Spinal cord (tissue), 10 donors: ENCODE data around the gene VWA1. TPM values are rescaled to one million over a fixed set of nuclear protein-coding genes. Genes with fewer than 3 reads are reported as not detected.
"Not testable (repeated sequence)": the region's sequence is repeated elsewhere in the genome, so short reads cannot be mapped to it uniquely, and the experiment has no call there.

Experiments
- DNase-seq, 6 donors: peaks; one replicate each; pipeline versions ENCODE4 v3.0.0 to v3.0.0-alpha.2; 2013 to 2015; ENCODE audit warnings: low spot score in 6 of 6, low read depth in 4 of 6
- H3K27ac ChIP-seq: one replicate; pipeline ENCODE4 v1.5.1; 2013; ENCODE audit warnings: low read depth, low read length, control low read depth
- H3K27me3 ChIP-seq: one replicate; pipeline ENCODE4 v1.6.1; 2013; ENCODE audit warnings: low read length; ENCODE audit not compliant: control insufficient read depth, insufficient read depth
- H3K36me3 ChIP-seq: one replicate; pipeline ENCODE4 v1.6.1; 2013; ENCODE audit warnings: low read length; ENCODE audit not compliant: control insufficient read depth, insufficient read depth
- H3K4me1 ChIP-seq: one replicate; pipeline ENCODE4 v1.6.1; 2013; ENCODE audit warnings: low read length; ENCODE audit not compliant: control insufficient read depth, insufficient read depth
- H3K4me3 ChIP-seq: one replicate; pipeline ENCODE4 v1.5.1; 2013; ENCODE audit warnings: low read depth, low read length, control low read depth
- H3K9me3 ChIP-seq: one replicate; pipeline ENCODE4 v1.6.1; 2013; ENCODE audit warnings: low read length; ENCODE audit not compliant: control insufficient read depth, insufficient read depth
- WGBS: methylation state at CpG from one replicate; pipeline ENCODE4 v1.1.5; 2013; ENCODE audit warnings: missing lambda C conversion rate; ENCODE audit not compliant: insufficient coverage; 5-methylcytosine and 5-hydroxymethylcytosine counted together
- polyA plus RNA-seq, 2 donors: library from polyadenylated mRNA; unstranded; fragments of 120-200 nt; gene quantifications; one replicate each; pipeline ENCODE4 v1.2.1, GENCODE V29; 2013; ENCODE audit not compliant: insufficient read length in 2 of 2
- total RNA-seq, 2 donors: library from RNA; depleted of rRNA in 1 of 2; stranded (reverse); fragments of 120-200 nt in 1 of 2; fragments of >200 nt in 1 of 2; gene quantifications; one replicate each; pipeline versions ENCODE4 v1.2.3 to v1.2.4, GENCODE V29; 2013 to 2014
- donor health status: healthy.

The VWA1 gene
- total and polyA plus RNA-seq, 4 donors, result 11.4 to 67.0 (median 43.8) TPM

- Histone ChIP-seq H3K9me3 (no peaks in the 10 kb centered on the region), H3K4me1 (peaks cover 47% of the 10 kb centered on the region), H3K36me3 (peaks cover 49% of the 10 kb centered on the region), H3K4me3 (no peak overlapping the region), H3K27ac (no peak overlapping the region), H3K27me3 (peaks cover 3% of the 10 kb centered on the region)
- DNase-seq, result no peak
- WGBS, result 94% methylated on average over 17 of the region's 26 CpGs
Measured at GRCh38 chr1:1440262-1441001, 4.9 kb downstream of the VWA1 start.

- 55% methylated on average over 28 of the region's 29 CpGs for WGBS
- H3K4me3 ChIP-seq, result no peak overlapping the region
- no peak overlapping the region for H3K27ac ChIP-seq
- H3K36me3 ChIP-seq, result peaks cover 49% of the 10 kb centered on the region
- H3K9me3 ChIP-seq, result no peaks in the 10 kb centered on the region
- H3K4me1 ChIP-seq, result peaks cover 42% of the 10 kb centered on the region
- DNase-seq, result no peak
- H3K27me3 ChIP-seq, result peaks cover 3% of the 10 kb centered on the region
Measured at GRCh38 chr1:1441002-1441888, 5.8 kb downstream of the VWA1 start.

GRCh38 chr1:1442069-1442770, 6.7 kb downstream of the VWA1 start:
- no peak overlapping the region for H3K27ac ChIP-seq
- no peak for DNase-seq

DNA sequence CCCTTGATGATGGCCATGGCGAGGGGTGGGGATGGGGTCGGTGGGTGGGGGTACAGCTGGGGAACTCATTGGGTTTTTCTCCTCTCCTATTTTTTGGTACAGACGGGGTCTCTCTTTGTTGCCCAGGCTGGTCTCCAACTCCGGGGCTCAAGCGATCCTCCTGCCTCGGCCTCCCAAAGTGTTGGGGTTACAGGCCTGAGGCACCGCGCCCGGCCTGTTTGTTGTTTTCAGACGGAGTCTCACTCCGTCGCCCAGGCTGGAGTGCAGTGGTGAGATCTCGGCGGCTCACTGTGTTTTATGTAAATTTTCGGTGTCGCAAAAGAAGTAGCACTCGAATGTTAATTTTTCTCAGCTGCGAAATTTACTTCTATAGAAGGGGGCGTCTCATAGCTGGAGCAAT, 11.1 kb downstream of the VWA1 start:
- H3K36me3 ChIP-seq, H3K27me3 ChIP-seq, H3K4me1 ChIP-seq, DNase-seq, H3K9me3 ChIP-seq, H3K27ac ChIP-seq, H3K4me3 ChIP-seq: not testable (repeated sequence)
- WGBS, result 92% methylated on average over 6 of the region's 19 CpGs

More at GRCh38 chr1:1442069-1442770, 6.7 kb downstream of the VWA1 start:
- 92% methylated on average over 32 of the region's 32 CpGs for WGBS
- no peaks in the 10 kb centered on the region for H3K9me3 ChIP-seq
- H3K27me3 ChIP-seq, result no peaks in the 10 kb centered on the region
- no peak overlapping the region for H3K4me3 ChIP-seq
- H3K4me1 ChIP-seq, result peaks cover 32% of the 10 kb centered on the region
- H3K36me3 ChIP-seq, result peaks cover 43% of the 10 kb centered on the region

DNA sequence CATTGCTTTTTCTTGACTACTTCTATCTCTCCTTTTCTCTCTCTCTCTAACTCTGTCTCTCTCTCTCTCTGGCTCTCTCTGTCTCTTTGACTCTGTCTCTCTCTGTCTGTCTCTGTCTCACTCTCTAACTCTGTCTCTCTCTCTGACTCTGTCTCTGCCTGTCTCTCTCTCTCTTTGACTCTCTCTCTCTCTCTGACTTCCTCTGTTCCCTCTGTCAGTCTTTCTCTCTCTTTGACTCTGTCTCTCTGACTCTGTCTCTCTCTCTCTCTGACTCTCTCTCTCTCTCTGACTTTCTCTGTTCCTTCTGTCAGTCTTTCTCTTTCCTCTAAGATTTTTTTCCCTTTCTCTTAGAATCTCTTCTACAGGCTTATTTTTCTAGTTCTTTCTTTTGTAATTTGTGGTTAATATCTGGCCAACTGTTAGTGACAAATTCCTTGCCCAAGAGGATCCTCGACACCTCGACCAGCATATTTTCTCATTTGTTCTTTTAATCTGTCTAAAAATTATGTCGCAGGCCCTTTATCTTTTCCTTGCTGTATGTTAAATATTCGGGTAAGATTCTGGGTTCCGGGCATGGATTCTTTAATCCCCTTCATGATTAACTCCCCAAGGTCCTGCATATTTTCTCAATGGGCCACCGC, 13.7 kb downstream of the VWA1 start, which contains the start of gene ATAD3C:
TSS of gene ATAD3C (plus strand) at position 591 of the 641 bp plus-strand sequence. CDS start 995 bp downstream, outside the sequence.
- no peaks in the 10 kb centered on the region for H3K36me3 ChIP-seq
- no peak for DNase-seq
- H3K4me3 ChIP-seq, result no peak within 1 kb of the TSS
- WGBS, result 83% methylated on average over 1 of the region's 6 CpGs
- H3K27me3 ChIP-seq, result no peaks in the 10 kb centered on the region
- no peaks in the 10 kb centered on the region for H3K4me1 ChIP-seq
- H3K9me3 ChIP-seq, result no peaks in the 10 kb centered on the region
- no peak within 1 kb of the TSS for H3K27ac ChIP-seq

- not testable (repeated sequence) for H3K9me3 ChIP-seq, H3K27ac ChIP-seq, H3K4me3 ChIP-seq, H3K27me3 ChIP-seq, H3K36me3 ChIP-seq, DNase-seq, H3K4me1 ChIP-seq
- WGBS, result 88% methylated on average over 20 of the region's 22 CpGs
Measured at GRCh38 chr1:1450616-1451015, 15.1 kb downstream of the VWA1 start.

GRCh38 chr1:1451696-1452364, 16.3 kb downstream of the VWA1 start:
- WGBS, result 84% methylated on average over 25 of the region's 26 CpGs
- H3K9me3 ChIP-seq, result no peaks in the 10 kb centered on the region
- DNase-seq, result no peak
- no peak overlapping the region for H3K27ac ChIP-seq
- no peaks in the 10 kb centered on the region for H3K4me1 ChIP-seq
- H3K36me3 ChIP-seq, result no peaks in the 10 kb centered on the region
- no peaks in the 10 kb centered on the region for H3K27me3 ChIP-seq
- H3K4me3 ChIP-seq, result no peak overlapping the region

DNA sequence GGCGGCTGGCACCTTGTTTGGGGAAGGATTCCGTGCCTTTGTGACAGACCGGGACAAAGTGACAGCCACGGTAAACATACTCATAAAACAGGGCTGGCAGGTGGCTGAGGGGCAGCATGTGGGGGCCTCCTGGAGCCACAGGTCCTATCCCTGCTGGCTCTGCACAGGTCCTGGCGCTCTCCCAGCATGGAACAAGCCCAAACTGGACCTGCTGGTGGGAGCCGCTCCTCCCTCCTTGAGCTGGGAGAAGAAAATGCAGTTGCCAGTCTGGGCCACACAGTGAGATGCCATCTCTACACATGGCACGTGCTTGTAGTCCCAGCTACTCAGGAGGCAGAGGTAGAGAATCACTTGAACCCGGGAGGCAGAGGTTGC, 16.9 kb downstream of the VWA1 start:
- 74% methylated on average over 4 of the region's 8 CpGs for WGBS
- DNase-seq, H3K4me3 ChIP-seq, H3K27ac ChIP-seq, H3K27me3 ChIP-seq, H3K36me3 ChIP-seq, H3K9me3 ChIP-seq, H3K4me1 ChIP-seq: not testable (repeated sequence)

DNA sequence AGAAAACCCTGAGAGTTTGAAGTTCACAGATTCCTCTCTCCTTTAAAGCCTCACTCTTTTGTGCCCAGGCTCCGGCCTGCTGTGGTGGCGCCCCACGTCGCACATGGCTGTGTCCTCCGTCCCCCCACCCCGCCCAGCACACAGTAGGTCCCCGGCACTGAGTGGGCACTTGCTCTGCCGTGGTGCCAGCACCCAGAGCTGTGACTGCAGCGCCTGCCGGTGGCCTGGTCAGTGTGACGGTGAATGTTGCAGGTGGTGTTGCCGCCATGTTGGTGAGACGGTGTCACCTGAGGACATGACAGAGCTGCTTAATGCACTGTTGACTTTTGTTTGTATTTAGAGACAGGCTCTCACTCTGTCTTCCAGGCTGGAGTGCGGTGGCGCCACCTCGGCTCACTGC, 17.4 kb downstream of the VWA1 start:
- Histone ChIP-seq H3K4me3 (no peak overlapping the region), H3K27me3 (no peaks in the 10 kb centered on the region), H3K9me3 (no peaks in the 10 kb centered on the region), H3K36me3 (no peaks in the 10 kb centered on the region), H3K4me1 (no peaks in the 10 kb centered on the region), H3K27ac (no peak overlapping the region)
- 91% methylated on average over 16 of the region's 16 CpGs for WGBS
- DNase-seq, result no peak
